ENCODE measurements around the gene CEP104.

Gene CEP104

GRCh38 chr1:3864884-3865283, 7.9 kb upstream of the CEP104 start:
- TF ChIP-seq, protein P1, sequence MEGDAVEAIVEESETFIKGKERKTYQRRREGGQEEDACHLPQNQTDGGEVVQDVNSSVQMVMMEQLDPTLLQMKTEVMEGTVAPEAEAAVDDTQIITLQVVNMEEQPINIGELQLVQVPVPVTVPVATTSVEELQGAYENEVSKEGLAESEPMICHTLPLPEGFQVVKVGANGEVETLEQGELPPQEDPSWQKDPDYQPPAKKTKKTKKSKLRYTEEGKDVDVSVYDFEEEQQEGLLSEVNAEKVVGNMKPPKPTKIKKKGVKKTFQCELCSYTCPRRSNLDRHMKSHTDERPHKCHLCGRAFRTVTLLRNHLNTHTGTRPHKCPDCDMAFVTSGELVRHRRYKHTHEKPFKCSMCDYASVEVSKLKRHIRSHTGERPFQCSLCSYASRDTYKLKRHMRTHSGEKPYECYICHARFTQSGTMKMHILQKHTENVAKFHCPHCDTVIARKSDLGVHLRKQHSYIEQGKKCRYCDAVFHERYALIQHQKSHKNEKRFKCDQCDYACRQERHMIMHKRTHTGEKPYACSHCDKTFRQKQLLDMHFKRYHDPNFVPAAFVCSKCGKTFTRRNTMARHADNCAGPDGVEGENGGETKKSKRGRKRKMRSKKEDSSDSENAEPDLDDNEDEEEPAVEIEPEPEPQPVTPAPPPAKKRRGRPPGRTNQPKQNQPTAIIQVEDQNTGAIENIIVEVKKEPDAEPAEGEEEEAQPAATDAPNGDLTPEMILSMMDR (IDR thresholded peaks at IDR 0.05; ENCODE audit: control insufficient read depth, insufficient read depth, low read depth, low read length, missing control alignments), result no peak
- H3K4me3 ChIP-seq (ENCODE audit: control insufficient read depth, low read depth, low read length), result no peak overlapping the region

DNA sequence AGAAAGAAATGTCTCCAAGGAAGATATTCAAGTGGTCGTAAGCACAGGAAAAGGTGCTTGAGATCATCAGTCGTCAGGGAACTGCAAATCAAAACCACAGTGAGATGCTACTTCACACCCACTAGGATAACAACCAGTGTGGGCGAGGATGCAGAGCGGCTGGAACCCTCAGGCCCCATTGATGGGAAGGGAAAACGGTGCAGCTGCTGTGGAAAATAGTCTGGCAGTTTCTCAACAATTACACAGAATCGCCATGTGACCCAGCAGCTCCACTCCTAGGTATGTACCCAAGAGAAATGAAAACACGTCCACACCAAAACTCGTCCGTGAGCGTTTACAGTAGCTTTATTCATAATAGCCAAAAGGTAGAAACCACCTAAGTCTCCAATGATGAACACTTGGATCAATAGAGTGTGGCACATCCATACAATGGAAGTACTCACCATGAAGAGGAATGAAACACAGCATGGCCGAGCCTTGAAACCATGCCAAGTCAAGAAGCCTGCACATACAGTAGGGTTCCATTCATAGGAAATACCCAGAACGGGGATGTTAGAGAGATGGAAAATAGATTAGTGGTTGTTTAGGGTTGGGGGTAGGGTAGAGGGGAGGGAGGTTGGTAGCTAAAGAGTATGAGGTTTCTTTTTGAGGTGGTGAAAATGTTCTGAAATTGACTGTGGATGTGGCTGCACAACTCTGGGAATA, 6.4 kb upstream of the CEP104 start:
- H3K4me3 ChIP-seq (ENCODE audit: control insufficient read depth, low read depth, low read length), result no peak overlapping the region
- DNase-seq (ENCODE audit: low read depth), result no peak
- TF ChIP-seq, protein P1 (IDR thresholded peaks at IDR 0.05; ENCODE audit: control insufficient read depth, insufficient read depth, low read depth, low read length, missing control alignments), result no peak

More at GRCh38 chr1:3864884-3865283, 7.9 kb upstream of the CEP104 start:
- DNase-seq (ENCODE audit: low read depth), result no peak

- H3K4me3 ChIP-seq (ENCODE audit: control insufficient read depth, low read depth, low read length), result peak overlapping the region; percentile 94
- TF ChIP-seq, protein P1 (IDR thresholded peaks at IDR 0.05; ENCODE audit: control insufficient read depth, insufficient read depth, low read depth, low read length, missing control alignments), result peak; percentile 31
- peak; percentile 3 for DNase-seq (ENCODE audit: low read depth)
Observed at GRCh38 chr1:3858231-3858981, 1.4 kb upstream of the CEP104 start.

- TF ChIP-seq, protein P1 (IDR thresholded peaks at IDR 0.05; ENCODE audit: control insufficient read depth, insufficient read depth, low read depth, low read length, missing control alignments), result no peak
- no peak for DNase-seq (ENCODE audit: low read depth)
- H3K4me3 ChIP-seq (ENCODE audit: control insufficient read depth, low read depth, low read length), result peak overlapping the region; percentile 94
Observed at GRCh38 chr1:3857791-3858129, 749 bp upstream of the CEP104 start.

DNA sequence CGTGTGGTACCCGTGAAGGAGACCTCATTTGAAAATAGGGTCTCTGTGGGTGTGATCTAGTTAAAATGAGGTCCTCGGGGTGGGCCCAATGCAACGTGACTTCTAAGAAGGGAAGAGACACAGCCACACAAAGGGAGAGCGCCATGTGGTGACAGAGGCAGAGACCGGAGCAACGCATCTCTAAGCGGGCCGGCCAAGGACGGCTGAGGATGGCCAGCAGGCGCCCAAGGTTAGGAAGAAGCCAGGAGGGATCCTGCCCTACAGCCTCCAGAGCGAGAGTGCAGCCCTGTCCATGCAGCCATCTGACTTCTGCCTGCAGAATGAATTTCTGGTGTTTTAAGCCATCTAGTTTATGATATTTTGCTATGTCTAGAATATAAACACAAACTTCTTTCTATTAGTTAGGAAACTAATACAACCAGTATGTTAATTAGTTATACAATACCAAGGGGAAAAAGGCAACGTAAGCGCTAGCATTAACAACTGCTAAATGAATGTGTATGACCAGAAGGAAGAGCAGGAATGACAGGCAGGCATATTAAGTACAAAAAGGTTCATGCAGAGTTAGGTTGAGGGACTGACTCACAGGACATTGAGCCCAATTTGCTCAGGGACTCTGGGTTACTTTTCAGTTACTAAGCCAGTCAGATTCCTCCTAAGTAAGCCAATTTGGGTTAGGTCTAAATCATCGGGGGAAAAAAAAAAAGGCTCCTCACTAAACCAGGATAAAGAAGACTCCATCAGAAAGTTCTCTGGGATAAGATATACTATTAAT, 4.1 kb downstream of the CEP104 start:
- DNase-seq (ENCODE audit: low read depth), result no peak
- H3K4me3 ChIP-seq (ENCODE audit: control insufficient read depth, low read depth, low read length), result no peak overlapping the region
- TF ChIP-seq, protein P1 (IDR thresholded peaks at IDR 0.05; ENCODE audit: control insufficient read depth, insufficient read depth, low read depth, low read length, missing control alignments), result no peak

DNA sequence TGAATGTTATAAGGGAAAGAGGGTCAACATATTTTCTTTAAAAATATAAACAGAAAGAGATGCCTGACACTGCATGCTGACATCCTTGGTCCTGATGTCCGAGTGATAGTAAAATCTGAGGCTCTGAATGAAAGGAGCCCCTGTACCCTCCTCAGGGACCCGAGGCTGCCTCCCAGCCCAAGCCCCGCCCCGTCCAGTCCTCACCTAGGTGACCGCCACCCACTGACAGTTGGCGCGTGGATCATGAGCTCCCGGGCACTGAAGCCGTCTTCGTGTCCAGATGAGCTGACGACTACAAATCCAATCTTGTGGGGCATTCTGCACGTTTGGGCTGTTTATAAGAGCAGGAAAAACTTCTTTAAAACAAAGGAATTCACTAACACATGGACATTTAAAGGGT, 4.9 kb downstream of the CEP104 start:
- no peak overlapping the region for H3K4me3 ChIP-seq (ENCODE audit: control insufficient read depth, low read depth, low read length)
- no peak for DNase-seq (ENCODE audit: low read depth)
- TF ChIP-seq, protein P1 (IDR thresholded peaks at IDR 0.05; ENCODE audit: control insufficient read depth, insufficient read depth, low read depth, low read length, missing control alignments), result no peak
